Measurements from ENCODE around the gene GPD1L.

GRCh38 chr3:32093204-32093603 is 13.2 kb upstream of the GPD1L start:
- TF ChIP-seq CTCF (IDR thresholded peaks at IDR 0.05; ENCODE audit: insufficient read depth, low read depth, low read length) (no peak), EZH2 (IDR thresholded peaks at IDR 0.05; ENCODE audit: insufficient read depth, low read length) (no peak)

Measured in astrocyte (in vitro differentiated cells and primary cell).